ENCODE data around the gene ZMAT3.

DNA sequence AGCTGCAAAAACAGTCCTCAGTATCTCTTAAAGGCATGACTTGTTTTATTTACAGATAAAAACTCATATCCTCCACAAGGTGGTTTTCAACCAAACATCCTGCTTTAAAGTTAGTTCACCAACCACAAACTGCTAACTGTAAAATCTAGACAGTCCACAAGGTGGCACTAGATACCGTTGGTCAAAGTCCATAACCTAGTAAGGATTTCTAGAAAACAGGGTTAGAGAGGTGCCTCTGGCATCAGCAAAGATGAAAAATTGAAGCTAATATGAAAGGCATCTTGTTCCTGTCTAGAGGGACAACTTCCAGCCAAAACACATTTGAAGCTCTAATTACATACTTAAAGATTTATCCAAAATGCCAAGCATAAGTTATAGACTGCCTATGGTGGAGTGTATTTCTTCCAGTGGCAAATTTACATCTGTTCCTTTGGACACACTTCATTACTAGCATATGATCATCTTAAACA lies 56.0 kb downstream of the ZMAT3 start:
- no peak for TF ChIP-seq POLR2A (IDR thresholded peaks at IDR 0.05)
- TF ChIP-seq, protein P1, sequence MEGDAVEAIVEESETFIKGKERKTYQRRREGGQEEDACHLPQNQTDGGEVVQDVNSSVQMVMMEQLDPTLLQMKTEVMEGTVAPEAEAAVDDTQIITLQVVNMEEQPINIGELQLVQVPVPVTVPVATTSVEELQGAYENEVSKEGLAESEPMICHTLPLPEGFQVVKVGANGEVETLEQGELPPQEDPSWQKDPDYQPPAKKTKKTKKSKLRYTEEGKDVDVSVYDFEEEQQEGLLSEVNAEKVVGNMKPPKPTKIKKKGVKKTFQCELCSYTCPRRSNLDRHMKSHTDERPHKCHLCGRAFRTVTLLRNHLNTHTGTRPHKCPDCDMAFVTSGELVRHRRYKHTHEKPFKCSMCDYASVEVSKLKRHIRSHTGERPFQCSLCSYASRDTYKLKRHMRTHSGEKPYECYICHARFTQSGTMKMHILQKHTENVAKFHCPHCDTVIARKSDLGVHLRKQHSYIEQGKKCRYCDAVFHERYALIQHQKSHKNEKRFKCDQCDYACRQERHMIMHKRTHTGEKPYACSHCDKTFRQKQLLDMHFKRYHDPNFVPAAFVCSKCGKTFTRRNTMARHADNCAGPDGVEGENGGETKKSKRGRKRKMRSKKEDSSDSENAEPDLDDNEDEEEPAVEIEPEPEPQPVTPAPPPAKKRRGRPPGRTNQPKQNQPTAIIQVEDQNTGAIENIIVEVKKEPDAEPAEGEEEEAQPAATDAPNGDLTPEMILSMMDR (IDR thresholded peaks at IDR 0.05) = peak; percentile 77 to 96 (median 94)

All from Peyer's patch (tissue), 4 donors.